ENCODE data around the gene TMEM150A. TPM values are rescaled to one million over a fixed set of nuclear protein-coding genes. Genes with fewer than 3 reads are reported as not detected.

Gene TMEM150A
- total RNA-seq, 1 experiment from 2014 or later, result 25.3 TPM

GRCh38 chr2:85579266-85579935, 23.1 kb downstream of the TMEM150A start:
- no peak for DNase-seq
- TF ChIP-seq CTCF (IDR thresholded peaks at IDR 0.05; ENCODE audit: insufficient read depth in 1 of 2, low read depth in 1 of 2, low read length in 1 of 2, severe bottlenecking in 1 of 2, unreplicated experiment in 1 of 2), result no peak
- H3K36me3 Mint-ChIP-seq (ENCODE audit: insufficient read depth, unreplicated experiment), result peaks cover 13% of the 10 kb centered on the region
- ChIA-PET POLR2A (no interaction called here), CTCF (interaction anchor here (0.6 kb wide), 1 partner anchor 24 kb away, joined by 5 read pairs; no protein-coding TSS in a partner anchor)
- no peaks in the 10 kb centered on the region for H3K9me3 Mint-ChIP-seq (ENCODE audit: unreplicated experiment)
- Histone ChIP-seq H3K4me3 (ENCODE audit: low read depth, low read length) (no peak overlapping the region), H3K9me3 (no peaks in the 10 kb centered on the region), H3K27me3 (replicated peaks; ENCODE audit: control insufficient read depth, insufficient read depth, low read length) (no peaks in the 10 kb centered on the region), H3K36me3 (ENCODE audit: control insufficient read depth, insufficient read depth, low read length) (no peaks in the 10 kb centered on the region; the same call in 1 of the 2 replicates), H3K4me1 (peaks cover 19% of the 10 kb centered on the region)
- H3K4me3 Mint-ChIP-seq (ENCODE audit: unreplicated experiment), result no peak overlapping the region
- BruUV-seq (replicated peaks), result no TSS peak
- H3K27me3 Mint-ChIP-seq (ENCODE audit: insufficient read depth, unreplicated experiment), result no peaks in the 10 kb centered on the region
- H3K4me1 Mint-ChIP-seq (ENCODE audit: low read depth, unreplicated experiment), result peaks cover 13% of the 10 kb centered on the region
- intact Hi-C loops (cut with micrococcal nuclease; ENCODE audit: unreplicated experiment), result no loop called here
- H3K27ac Mint-ChIP-seq (ENCODE audit: unreplicated experiment), result no peak overlapping the region

GRCh38 chr2:85578243-85579180, 24.0 kb downstream of the TMEM150A start:
- Mint-ChIP-seq H3K27me3 (ENCODE audit: insufficient read depth, unreplicated experiment) (no peaks in the 10 kb centered on the region), H3K36me3 (ENCODE audit: insufficient read depth, unreplicated experiment) (peaks cover 13% of the 10 kb centered on the region), H3K4me1 (ENCODE audit: low read depth, unreplicated experiment) (peaks cover 13% of the 10 kb centered on the region), H3K9me3 (ENCODE audit: unreplicated experiment) (no peaks in the 10 kb centered on the region), H3K27ac (ENCODE audit: unreplicated experiment) (peak overlapping the region; percentile 93), H3K4me3 (ENCODE audit: unreplicated experiment) (peak overlapping the region; percentile 90)
- no peaks in the 10 kb centered on the region; the same call in 1 of the 2 replicates for H3K36me3 ChIP-seq (ENCODE audit: control insufficient read depth, insufficient read depth, low read length)
- no peaks in the 10 kb centered on the region for H3K27me3 ChIP-seq (replicated peaks; ENCODE audit: control insufficient read depth, insufficient read depth, low read length)
- BruUV-seq (replicated peaks), result no TSS peak
- peaks cover 14% of the 10 kb centered on the region for H3K4me1 ChIP-seq
- no peak for DNase-seq
- peak overlapping the region; percentile 67 for H3K4me3 ChIP-seq (ENCODE audit: low read depth, low read length)
- TF ChIP-seq CTCF (IDR thresholded peaks at IDR 0.05; ENCODE audit: insufficient read depth in 1 of 2, low read depth in 1 of 2, low read length in 1 of 2, severe bottlenecking in 1 of 2, unreplicated experiment in 1 of 2), result no peak
- H3K9me3 ChIP-seq, result no peaks in the 10 kb centered on the region
- ChIA-PET POLR2A (interaction anchor here (0.6 to 2.3 kb wide), 9 partner anchors 9 to 160 kb away, joined by 3 to 24 read pairs (median 5); partner anchors contain the start of genes C2orf68, GGCX, MAT2A and RNF181), CTCF (interaction anchor here (0.6 to 1.8 kb wide), 4 partner anchors 9 to 502 kb away, joined by 3 to 15 read pairs (median 4); partner anchors contain the start of gene GGCX)
- intact Hi-C loops (cut with micrococcal nuclease; ENCODE audit: unreplicated experiment), result no loop called here
